GM23338 (cell line): ENCODE results near the gene USP7. TPM values are rescaled to one million over a fixed set of nuclear protein-coding genes. Genes with fewer than 3 reads are reported as not detected.

ENCODE experiments used
- ATAC-seq: fragments of 200-7000 bp; cut with Tn5 transposase; 3 replicates; pipeline ENCODE4 v1.9.1; 2020
- DNase-seq: peaks from one replicate; pipeline ENCODE4 v3.0.0-alpha.2; 2015; ENCODE audit warnings: low spot score
- H2AFZ ChIP-seq: fragments of 200-600 bp; sonication (generic); 2 replicates; pipeline ENCODE4 v1.8.0; 2016; ENCODE audit warnings: antibody characterized with exemption, mild to moderate bottlenecking, moderate library complexity
- H3F3A ChIP-seq: fragments of 200-600 bp; sonication (generic); replicated peaks from 2 replicates; pipeline ENCODE4 v1.8.0; 2017; ENCODE audit warnings: antibody characterized with exemption, mixed run types, low read depth
- H3K27ac ChIP-seq: fragments of 200-600 bp; sonication (generic); 2 replicates; pipeline ENCODE4 v1.6.1; 2016; ENCODE audit warnings: low read depth
- H3K27me3 ChIP-seq: fragments of 200-600 bp; sonication (generic); 2 replicates; pipeline ENCODE4 v1.8.0; 2016; ENCODE audit warnings: mild to moderate bottlenecking, mixed run types, moderate library complexity; ENCODE audit not compliant: insufficient read depth
- H3K36me3 ChIP-seq: fragments of 200-600 bp; sonication (generic); 2 replicates; pipeline ENCODE4 v1.8.0; 2016; ENCODE audit warnings: mild to moderate bottlenecking; ENCODE audit not compliant: insufficient read depth
- H3K4me1 ChIP-seq: fragments of 200-600 bp; sonication (generic); 2 replicates; pipeline ENCODE4 v1.8.0; 2016; ENCODE audit warnings: mild to moderate bottlenecking, moderate library complexity; ENCODE audit not compliant: insufficient read depth
- H3K4me2 ChIP-seq: fragments of 200-600 bp; sonication (generic); 2 replicates; pipeline ENCODE4 v1.7.1; 2017; ENCODE audit warnings: mixed run types
- H3K4me3 ChIP-seq: fragments of 200-600 bp; sonication (generic); 2 replicates; pipeline ENCODE4 v1.6.1; 2016; ENCODE audit warnings: mixed run types
- H3K79me2 ChIP-seq: fragments of 200-600 bp; sonication (generic); replicated peaks from 2 replicates; pipeline ENCODE4 v1.8.0; 2017; ENCODE audit warnings: mild to moderate bottlenecking; ENCODE audit not compliant: insufficient read depth
- H3K9me2 ChIP-seq: fragments of 200-600 bp; sonication (generic); 2 replicates; pipeline ENCODE4 v1.8.0; 2017; ENCODE audit not compliant: insufficient read depth
- H4K20me1 ChIP-seq: fragments of 200-600 bp; sonication (generic); replicated peaks from 2 replicates; pipeline ENCODE4 v1.8.0; 2017; ENCODE audit warnings: mild to moderate bottlenecking; ENCODE audit not compliant: insufficient read depth
- H3K27ac Mint-ChIP-seq: 2 replicates; pipeline ENCODE4 v1.8.0; 2020; ENCODE audit warnings: inconsistent platforms, mild to moderate bottlenecking, moderate library complexity, mixed read lengths
- H3K27me3 Mint-ChIP-seq: 3 replicates; pipeline ENCODE4 v1.8.0; 2022; ENCODE audit warnings: low read depth, mild to moderate bottlenecking, moderate library complexity, mixed read lengths, inconsistent platforms; ENCODE audit not compliant: insufficient read depth, poor library complexity
- H3K36me3 Mint-ChIP-seq: 3 replicates; pipeline ENCODE4 v1.8.0; 2021; ENCODE audit warnings: low read depth, mild to moderate bottlenecking, inconsistent platforms, moderate library complexity, mixed read lengths
- H3K4me1 Mint-ChIP-seq: 3 replicates; pipeline ENCODE4 v1.8.0; 2020; ENCODE audit warnings: mild to moderate bottlenecking, inconsistent platforms, mixed read lengths
- H3K4me3 Mint-ChIP-seq: 3 replicates; pipeline ENCODE4 v1.8.0; 2021; ENCODE audit warnings: moderate library complexity, mild to moderate bottlenecking, inconsistent platforms, mixed read lengths
- H3K9me3 Mint-ChIP-seq: 3 replicates; pipeline ENCODE4 v1.8.0; 2020; ENCODE audit warnings: moderate library complexity, mild to moderate bottlenecking, inconsistent platforms, mixed read lengths
- EZH2 ChIP-seq: fragments of 200-600 bp; sonication (generic); IDR thresholded peaks from one replicate; pipeline ENCODE4 v1.8.0; 2017; ENCODE audit warnings: antibody characterized with exemption, mild to moderate bottlenecking, low read depth; ENCODE audit not compliant: unreplicated experiment
- JUNB ChIP-seq: IDR thresholded peaks from one replicate; pipeline ENCODE4 v1.6.1; 2016; ENCODE audit warnings: antibody characterized with exemption; ENCODE audit not compliant: unreplicated experiment
- ZNF462 ChIP-seq: fragments of 250-450 bp; sonication (Bioruptor Pico); IDR thresholded peaks from 2 replicates; pipeline ENCODE4 v1.5.0; 2020; ENCODE audit warnings: mild to moderate bottlenecking, moderate library complexity
- polyA plus RNA-seq: library from polyadenylated mRNA; unstranded; fragments of >200 nt; fragmentation: Nextera tagmentation; extraction: Ambion mirVana; gene quantifications from 2 replicates; pipeline ENCODE4 v1.2.1, GENCODE V29; 2016
- total RNA-seq: library from RNA; depleted of rRNA; stranded (reverse); fragments of >200 nt; shearing (Covaris generic); gene quantifications from 2 replicates; pipeline ENCODE4 v1.2.3, GENCODE V29; 2014

The USP7 gene
- total and polyA plus RNA-seq, 2 experiments from 2014 or later: 42.3 to 130 TPM

GRCh38 chr16:8950580-8951077 is 13.1 kb downstream of the USP7 start (continued):
- TF ChIP-seq ZNF462 (CRISPR knock-in tag): no peak

GRCh38 chr16:8949536-8950418 is 13.9 kb downstream of the USP7 start:
- no peaks in the 10 kb centered on the region for H3K9me2 ChIP-seq
- no peak overlapping the region for H2AFZ ChIP-seq
- TF ChIP-seq JUNB (no peak), EZH2 (no peak)
- peaks cover 29% of the 10 kb centered on the region for H3K27me3 Mint-ChIP-seq
- no peaks in the 10 kb centered on the region for H3K27me3 ChIP-seq
- H4K20me1 ChIP-seq: peaks cover 86% of the 10 kb centered on the region
- H3K4me1 ChIP-seq: peaks cover 64% of the 10 kb centered on the region
- no peak overlapping the region for H3K4me3 Mint-ChIP-seq
- peaks cover 92% of the 10 kb centered on the region for H3K79me2 ChIP-seq
- H3K4me1 Mint-ChIP-seq: peaks cover 74% of the 10 kb centered on the region
- peaks cover 3% of the 10 kb centered on the region; the same call in 1 of the 2 replicates for H3F3A ChIP-seq
- H3K4me2 ChIP-seq: no peak overlapping the region
- no peak overlapping the region for H3K4me3 ChIP-seq
- DNase-seq (no peak), ATAC-seq (no peak)
- H3K27ac Mint-ChIP-seq: 0 out of 2 replicates have a peak overlapping the region, but pooled peaks have one; percentile 2
- no peaks in the 10 kb centered on the region; the same call in 2 of the 3 replicates for H3K36me3 Mint-ChIP-seq
- no peaks in the 10 kb centered on the region for H3K36me3 ChIP-seq
- H3K27ac ChIP-seq: peak overlapping the region; percentile 56; the same call in 1 of the 2 replicates
- no peaks in the 10 kb centered on the region for H3K9me3 Mint-ChIP-seq
